Measurements from ENCODE around the gene ZNF555.
"Not testable (repeated sequence)": the region's sequence is repeated elsewhere in the genome, so short reads cannot be mapped to it uniquely, and the experiment has no call there.

ZNF555 gene

GRCh38 chr19:2840794-2841791 is at the start of gene ZNF555:
TSS of gene ZNF555 (plus strand) at chr19:2841475. CDS start at chr19:2841573, 98 bp downstream.
- H3K4me3 ChIP-seq (IDR thresholded peaks at IDR 0.05; ENCODE audit: insufficient read depth, low read depth, low read length), result no peak within 1 kb of the TSS
- H2AFZ ChIP-seq (ENCODE audit: low read depth), result no peak within 1 kb of the TSS
- H3K79me2 ChIP-seq (ENCODE audit: insufficient read depth, low read depth), result no peaks in the 10 kb centered on the region
- no peaks in the 10 kb centered on the region for H3K36me3 ChIP-seq (ENCODE audit: insufficient read depth)
- TF ChIP-seq CTCF (conservative IDR thresholded peaks at IDR 0.05; ENCODE audit: low read depth, low read length), result no peak
- no peak within 1 kb of the TSS for H3K27ac ChIP-seq
- no peaks in the 10 kb centered on the region for H4K20me1 ChIP-seq (ENCODE audit: insufficient read depth)
- H3K9ac ChIP-seq, result no peak within 1 kb of the TSS
- peaks cover 13% of the 10 kb centered on the region; the same call in 1 of the 2 replicates for H3K27me3 ChIP-seq (ENCODE audit: insufficient read depth, low read depth)
- H3K4me2 ChIP-seq, result no peak within 1 kb of the TSS
- no peaks in the 10 kb centered on the region for H3K4me1 ChIP-seq (ENCODE audit: low read depth, poor library complexity, severe bottlenecking)

GRCh38 chr19:2791876-2792275 is 49.4 kb upstream of the ZNF555 start:
- no peak overlapping the region for H3K27ac ChIP-seq
- H2AFZ ChIP-seq (ENCODE audit: low read depth), result no peak overlapping the region
- no peak for TF ChIP-seq CTCF (conservative IDR thresholded peaks at IDR 0.05; ENCODE audit: low read depth, low read length)
- no peaks in the 10 kb centered on the region for H4K20me1 ChIP-seq (ENCODE audit: insufficient read depth)
- H3K27me3 ChIP-seq (ENCODE audit: insufficient read depth, low read depth), result no peaks in the 10 kb centered on the region
- no peaks in the 10 kb centered on the region for H3K36me3 ChIP-seq (ENCODE audit: insufficient read depth)
- H3K79me2 ChIP-seq (ENCODE audit: insufficient read depth, low read depth), result peaks cover 16% of the 10 kb centered on the region; the same call in 1 of the 2 replicates
- no peak overlapping the region for H3K4me2 ChIP-seq
- H3K4me3 ChIP-seq (IDR thresholded peaks at IDR 0.05; ENCODE audit: insufficient read depth, low read depth, low read length), result no peak overlapping the region
- H3K9ac ChIP-seq, result no peak overlapping the region
- no peaks in the 10 kb centered on the region for H3K4me1 ChIP-seq (ENCODE audit: low read depth, poor library complexity, severe bottlenecking)

GRCh38 chr19:2792666-2793065 is 48.6 kb upstream of the ZNF555 start:
- H3K27me3 ChIP-seq (ENCODE audit: insufficient read depth, low read depth); H4K20me1 ChIP-seq (ENCODE audit: insufficient read depth); H3K27ac ChIP-seq; H3K79me2 ChIP-seq (ENCODE audit: insufficient read depth, low read depth); H3K4me1 ChIP-seq (ENCODE audit: low read depth, poor library complexity, severe bottlenecking); H3K9ac ChIP-seq; H3K4me3 ChIP-seq (IDR thresholded peaks at IDR 0.05; ENCODE audit: insufficient read depth, low read depth, low read length); H3K4me2 ChIP-seq; H2AFZ ChIP-seq (ENCODE audit: low read depth); H3K36me3 ChIP-seq (ENCODE audit: insufficient read depth): not testable (repeated sequence)

DNA sequence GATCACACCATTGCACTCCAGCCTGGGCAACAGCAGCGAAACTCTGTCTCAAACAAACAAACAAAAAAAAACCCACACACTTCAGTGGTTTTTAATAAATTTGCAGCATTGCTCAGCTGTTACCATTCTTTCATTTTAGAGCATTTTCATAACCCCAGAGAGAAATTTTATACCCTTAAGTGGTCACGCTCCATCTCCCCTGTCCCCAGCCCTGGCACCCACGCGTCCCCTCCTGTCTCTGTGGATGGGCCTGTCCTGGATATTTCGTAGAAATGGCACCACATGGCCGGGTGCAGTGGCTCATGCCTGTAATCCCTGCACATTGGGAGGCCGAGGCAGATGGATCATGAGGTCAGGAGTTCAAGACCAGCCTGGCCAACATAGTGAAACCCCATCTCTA is 48.1 kb upstream of the ZNF555 start:
- H4K20me1 ChIP-seq (ENCODE audit: insufficient read depth), result no peaks in the 10 kb centered on the region
- H2AFZ ChIP-seq (ENCODE audit: low read depth), result no peak overlapping the region
- no peak overlapping the region for H3K4me3 ChIP-seq (IDR thresholded peaks at IDR 0.05; ENCODE audit: insufficient read depth, low read depth, low read length)
- no peak for TF ChIP-seq CTCF (conservative IDR thresholded peaks at IDR 0.05; ENCODE audit: low read depth, low read length)
- no peaks in the 10 kb centered on the region for H3K36me3 ChIP-seq (ENCODE audit: insufficient read depth)
- no peaks in the 10 kb centered on the region for H3K4me1 ChIP-seq (ENCODE audit: low read depth, poor library complexity, severe bottlenecking)
- no peak overlapping the region for H3K4me2 ChIP-seq
- no peaks in the 10 kb centered on the region for H3K27me3 ChIP-seq (ENCODE audit: insufficient read depth, low read depth)
- peaks cover 4% of the 10 kb centered on the region; the same call in 1 of the 2 replicates for H3K79me2 ChIP-seq (ENCODE audit: insufficient read depth, low read depth)
- no peak overlapping the region for H3K9ac ChIP-seq
- H3K27ac ChIP-seq, result no peak overlapping the region

DNA sequence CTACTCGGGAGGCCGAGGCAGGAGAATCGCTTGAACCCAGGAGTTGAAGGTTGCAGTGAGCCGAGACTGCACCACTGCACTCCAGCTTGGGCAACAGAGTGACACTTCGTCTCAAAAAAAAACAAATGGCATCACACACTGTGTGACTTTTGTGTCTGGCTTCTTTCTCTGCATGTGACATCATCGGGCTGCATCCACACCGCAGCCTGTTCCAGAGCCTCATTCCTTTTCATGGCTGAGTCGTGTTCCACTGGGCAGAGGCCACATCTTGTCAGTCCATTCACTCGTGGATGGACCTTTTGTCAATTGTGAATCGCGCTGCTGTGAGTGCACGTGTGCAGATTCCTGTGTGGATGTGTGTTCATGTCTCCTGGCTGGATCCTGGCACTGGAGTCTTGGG is 47.7 kb upstream of the ZNF555 start:
- no peak for TF ChIP-seq CTCF (conservative IDR thresholded peaks at IDR 0.05; ENCODE audit: low read depth, low read length)
- Histone ChIP-seq H3K4me1 (ENCODE audit: low read depth, poor library complexity, severe bottlenecking) (no peaks in the 10 kb centered on the region), H3K4me3 (IDR thresholded peaks at IDR 0.05; ENCODE audit: insufficient read depth, low read depth, low read length) (no peak overlapping the region), H3K9ac (no peak overlapping the region), H3K27ac (no peak overlapping the region), H4K20me1 (ENCODE audit: insufficient read depth) (no peaks in the 10 kb centered on the region), H3K36me3 (ENCODE audit: insufficient read depth) (no peaks in the 10 kb centered on the region), H2AFZ (ENCODE audit: low read depth) (no peak overlapping the region), H3K27me3 (ENCODE audit: insufficient read depth, low read depth) (no peaks in the 10 kb centered on the region), H3K4me2 (no peak overlapping the region), H3K79me2 (ENCODE audit: insufficient read depth, low read depth) (no peaks in the 10 kb centered on the region)
